SK-N-MC (cell line): ENCODE measurements around the gene CCT7.

ENCODE experiments used
- DNase-seq: peaks from one replicate; pipeline ENCODE4 v3.0.0-alpha.2; 2011; ENCODE audit warnings: low read depth, low spot score
- H3K27ac ChIP-seq: fragments of 200-600 bp; sonication (generic); 2 replicates; pipeline ENCODE4 v1.5.1; 2016; ENCODE audit warnings: mixed run types
- H3K36me3 ChIP-seq: fragments of 200-600 bp; sonication (generic); 2 replicates; pipeline ENCODE4 v1.6.1; 2017; ENCODE audit warnings: antibody characterized with exemption, low read length, mixed read lengths; ENCODE audit not compliant: insufficient read depth
- H3K4me3 ChIP-seq: fragments of 200-600 bp; sonication (generic); 2 replicates; pipeline ENCODE4 v1.5.1; 2016
- H3K9ac ChIP-seq: fragments of 200-600 bp; sonication (generic); 2 replicates; pipeline ENCODE4 v1.8.0; 2017; ENCODE audit warnings: mixed run types, mixed read lengths; ENCODE audit not compliant: insufficient read length
- H3K9me3 ChIP-seq: fragments of 200-600 bp; sonication (generic); 2 replicates; pipeline ENCODE4 v1.6.1; 2017; ENCODE audit warnings: low read depth, mild to moderate bottlenecking, antibody characterized with exemption, low read length, moderate library complexity, mixed read lengths
- EZH2 ChIP-seq: fragments of 200-600 bp; sonication (generic); IDR thresholded peaks from one replicate; pipeline ENCODE4 v1.6.1; 2017; ENCODE audit warnings: antibody characterized with exemption
- FOXP2 ChIP-seq: optimal IDR thresholded peaks from 2 replicates; pipeline ENCODE3; 2011; ENCODE audit warnings: mild to moderate bottlenecking, moderate library complexity; ENCODE audit not compliant: insufficient read depth; ENCODE audit errors: extremely low read length, control extremely low read depth
- POLR2AphosphoS5 ChIP-seq: IDR thresholded peaks from 2 replicates; pipeline ENCODE4 v1.6.1; 2012; ENCODE audit warnings: mild to moderate bottlenecking, low read depth, low read length, borderline replicate concordance

Gene CCT7

DNA sequence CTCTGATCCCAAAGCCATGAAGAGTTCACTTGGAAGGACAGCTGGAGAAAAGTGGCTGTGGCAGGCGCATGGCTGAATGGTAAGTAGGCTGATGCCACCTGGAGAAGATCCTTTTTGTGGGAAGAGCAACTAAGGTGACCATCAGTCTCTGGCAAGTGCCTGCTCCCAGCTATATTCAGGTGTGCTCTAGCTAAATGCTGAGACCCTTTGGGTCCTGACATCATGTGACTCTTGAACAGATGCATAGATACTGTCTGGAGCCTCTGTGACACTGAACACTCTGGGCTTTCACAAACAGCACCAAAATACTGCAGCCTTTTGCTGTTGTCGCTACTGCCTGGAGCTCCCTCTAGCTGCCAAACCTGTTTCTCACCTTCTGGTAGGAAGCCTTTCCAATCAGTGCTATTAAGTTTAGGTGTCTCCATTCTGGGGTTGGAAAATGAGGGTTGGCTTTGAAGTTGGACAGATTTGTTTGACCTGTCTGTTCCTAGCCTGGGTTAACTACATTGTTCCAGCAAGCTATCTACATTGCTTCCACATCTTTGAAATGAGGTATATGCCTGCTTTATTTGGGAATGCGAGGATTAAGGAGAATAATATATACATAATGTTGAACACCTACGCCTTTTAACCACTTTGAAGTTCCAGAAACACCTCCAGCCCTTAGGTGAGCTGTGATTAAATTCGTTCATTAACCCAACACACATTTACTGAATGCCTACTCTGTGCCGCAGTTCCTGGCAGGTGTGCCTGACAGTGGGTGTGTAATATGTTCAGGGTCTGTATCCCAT is 56.1 kb downstream of the CCT7 start:
- no peaks in the 10 kb centered on the region for H3K36me3 ChIP-seq
- H3K9me3 ChIP-seq, result no peaks in the 10 kb centered on the region
- H3K9ac ChIP-seq, result no peak overlapping the region
- no peak overlapping the region for H3K4me3 ChIP-seq
- no peak for TF ChIP-seq EZH2
- TF ChIP-seq POLR2AphosphoS5, result no peak
- no peak for TF ChIP-seq FOXP2
- H3K27ac ChIP-seq, result no peak overlapping the region
- DNase-seq, result no peak

- no peak overlapping the region for H3K27ac ChIP-seq
- no peak overlapping the region for H3K9ac ChIP-seq
- H3K9me3 ChIP-seq, result no peaks in the 10 kb centered on the region
- peak overlapping the region; percentile 55 for H3K4me3 ChIP-seq
- no peaks in the 10 kb centered on the region for H3K36me3 ChIP-seq
- no peak for TF ChIP-seq FOXP2
- TF ChIP-seq EZH2, result no peak
- no peak for TF ChIP-seq POLR2AphosphoS5
- DNase-seq, result peak; percentile 20
These were observed 57.0 kb downstream of the CCT7 start for GRCh38 chr2:73291093-73291460.

GRCh38 chr2:73291461-73292315 is 57.6 kb downstream of the CCT7 start:
- Histone ChIP-seq H3K4me3 (peak overlapping the region; percentile 55), H3K9ac (no peak overlapping the region), H3K27ac (no peak overlapping the region), H3K9me3 (no peaks in the 10 kb centered on the region), H3K36me3 (no peaks in the 10 kb centered on the region)
- no peak for DNase-seq
- TF ChIP-seq EZH2, result peak; percentile 53
- TF ChIP-seq FOXP2, result no peak

DNA sequence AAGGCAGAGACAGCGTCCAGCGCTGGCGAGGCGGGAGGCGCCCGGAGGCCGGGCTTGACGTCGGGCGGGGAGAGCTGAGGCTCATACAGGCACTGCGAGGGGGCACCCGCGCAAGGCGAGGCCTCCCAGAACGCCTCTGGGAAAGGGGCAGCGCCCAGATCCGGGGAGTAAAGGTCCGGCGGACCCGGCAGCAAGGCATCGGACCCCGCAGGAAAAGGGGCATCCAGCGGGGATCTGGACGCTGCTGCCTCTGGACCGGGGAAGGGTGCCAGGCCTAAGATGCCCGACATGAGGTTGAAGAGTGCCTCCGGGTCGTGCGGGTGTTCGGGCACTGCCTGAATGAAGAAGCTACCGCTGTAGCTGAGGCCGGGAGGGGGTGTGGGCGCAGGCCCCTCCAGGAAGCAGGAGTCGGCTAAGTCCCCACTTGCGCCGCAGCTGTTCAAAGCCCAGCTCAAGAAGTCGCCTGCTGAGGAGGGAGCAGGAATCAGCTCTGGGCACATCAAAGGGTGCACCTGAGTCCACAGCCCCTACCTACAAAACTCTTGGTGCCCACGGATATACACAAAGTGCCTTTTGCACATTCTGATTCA is 58.3 kb downstream of the CCT7 start:
- Histone ChIP-seq H3K4me3 (no peak overlapping the region), H3K9ac (no peak overlapping the region)
- TF ChIP-seq POLR2AphosphoS5 (no peak), EZH2 (no peak), FOXP2 (no peak)

DNA sequence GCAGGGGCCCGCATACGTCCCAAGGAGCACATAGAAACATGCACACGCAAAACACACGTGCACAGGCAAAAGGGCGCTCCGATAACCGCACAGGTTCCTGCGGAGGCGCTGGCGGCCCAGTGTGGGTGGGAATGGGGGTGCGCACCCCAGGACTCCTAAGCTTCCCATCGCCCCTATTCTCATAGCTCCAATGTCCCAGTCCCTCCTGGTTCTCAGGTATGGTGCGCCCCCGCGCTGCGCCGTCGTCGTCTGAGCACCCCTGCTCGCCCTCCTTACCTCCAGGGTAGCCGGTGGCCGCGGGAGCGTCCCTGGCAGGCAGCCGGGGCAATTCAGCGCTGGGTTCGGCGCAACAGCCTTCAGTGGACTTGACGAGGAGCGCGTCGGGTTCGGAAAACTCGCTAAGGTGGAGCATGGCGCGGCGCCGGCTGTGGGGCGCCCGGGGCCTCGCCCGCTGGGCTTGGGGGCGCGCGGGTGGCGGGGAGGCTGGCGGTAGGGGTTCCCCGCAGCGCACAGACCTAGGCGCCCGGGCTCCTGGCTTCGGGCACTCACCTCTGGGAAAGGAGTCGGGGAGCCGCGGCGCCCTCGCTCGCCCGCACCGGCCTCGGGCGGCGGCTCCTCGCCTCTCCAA is 58.9 kb downstream of the CCT7 start:
- H3K4me3 ChIP-seq, result peak overlapping the region; percentile 77
- DNase-seq, result no peak
- TF ChIP-seq FOXP2 (no peak), EZH2 (no peak), POLR2AphosphoS5 (no peak)
- H3K36me3 ChIP-seq, result no peaks in the 10 kb centered on the region
- no peak overlapping the region for H3K9ac ChIP-seq
- no peaks in the 10 kb centered on the region for H3K9me3 ChIP-seq
- H3K27ac ChIP-seq, result no peak overlapping the region

More for the DNA sequence above, 58.3 kb downstream of the CCT7 start:
- DNase-seq, result no peak
- no peaks in the 10 kb centered on the region for H3K36me3 ChIP-seq
- H3K27ac ChIP-seq, result no peak overlapping the region
- no peaks in the 10 kb centered on the region for H3K9me3 ChIP-seq

GRCh38 chr2:73293534-73294171 is 59.5 kb downstream of the CCT7 start, which contains the start of gene EGR4:
Gene EGR4 (minus strand): TSS chr2:73293548. CDS start chr2:73293317, 231 bp downstream.
- TF ChIP-seq EZH2, result no peak
- TF ChIP-seq FOXP2, result peak; percentile 74
- TF ChIP-seq POLR2AphosphoS5, result no peak
- no peak within 1 kb of the TSS for H3K9ac ChIP-seq
- no peak for DNase-seq

DNA sequence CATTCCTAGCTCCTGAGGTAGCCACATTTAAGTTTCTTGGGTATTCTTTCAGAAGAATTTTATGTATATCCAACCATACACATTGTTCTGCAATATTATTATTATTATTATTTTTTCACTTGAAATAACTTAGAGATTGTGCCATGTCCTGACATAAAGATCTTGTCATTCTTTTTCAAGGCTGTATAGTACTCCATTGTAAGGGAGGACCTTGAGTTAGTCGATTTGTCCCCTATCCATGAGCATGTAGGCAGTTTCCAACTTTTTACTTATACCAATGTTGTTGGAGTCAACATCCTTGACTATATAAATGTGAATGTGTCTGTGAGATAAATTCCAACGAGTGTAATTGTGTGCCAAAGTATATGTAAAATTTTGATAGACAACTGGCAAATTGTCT is 60.1 kb downstream of the CCT7 start:
- Histone ChIP-seq H3K9ac (no peak overlapping the region), H3K4me3 (no peak overlapping the region), H3K27ac (no peak overlapping the region), H3K9me3 (no peaks in the 10 kb centered on the region), H3K36me3 (no peaks in the 10 kb centered on the region)
- TF ChIP-seq FOXP2 (no peak), POLR2AphosphoS5 (no peak), EZH2 (no peak)
- no peak for DNase-seq

More at GRCh38 chr2:73293534-73294171, 59.5 kb downstream of the CCT7 start, which contains the start of gene EGR4:
- Histone ChIP-seq H3K36me3 (no peaks in the 10 kb centered on the region), H3K4me3 (peak within 1 kb of the TSS; percentile 77), H3K9me3 (no peaks in the 10 kb centered on the region), H3K27ac (no peak within 1 kb of the TSS)
